HepG2 (cell line): ENCODE results near the gene PTPN18. TPM values are rescaled to one million over a fixed set of nuclear protein-coding genes. Genes with fewer than 3 reads are reported as not detected.

ENCODE experiments used
- AGO2 ChIP-seq: fragments of 200-400 bp; formaldehyde crosslinking; optimal IDR thresholded peaks from 2 replicates; pipeline ENCODE3; 2017; ENCODE audit warnings: mild to moderate bottlenecking, low read depth, low read length, moderate library complexity
- ARID4A ChIP-seq: sonication (generic); formaldehyde crosslinking; IDR thresholded peaks from 2 replicates; pipeline ENCODE4 v1.5.0; 2020; ENCODE audit warnings: mild to moderate bottlenecking, missing genetic modification reagents, borderline replicate concordance
- BHLHE40 ChIP-seq: IDR thresholded peaks from 2 replicates; pipeline ENCODE4 v1.6.1; 2011; ENCODE audit warnings: low read length, improper control_type of control experiment
- CEBPB ChIP-seq: IDR thresholded peaks from 2 replicates; pipeline ENCODE4 v1.6.1; 2011; ENCODE audit warnings: low read depth, low read length, improper control_type of control experiment, borderline replicate concordance
- MLX ChIP-seq: IDR thresholded peaks from 2 replicates; pipeline ENCODE4 v1.6.1; 2016
- NCOA5 ChIP-seq: sonication (generic); formaldehyde crosslinking; IDR thresholded peaks from 2 replicates; pipeline ENCODE4 v1.4.0; 2020; ENCODE audit warnings: missing genetic modification reagents
- NFE2L2 ChIP-seq: fragments of 150-350 bp; IDR thresholded peaks from 2 replicates; pipeline ENCODE4 v1.6.1; 2014; ENCODE audit warnings: low read length
- NR1H2 ChIP-seq: sonication (generic); formaldehyde crosslinking; IDR thresholded peaks from 2 replicates; pipeline ENCODE4 v1.8.1; 2022; ENCODE audit warnings: low read depth, missing genetic modification reagents, borderline replicate concordance
- PHF5A ChIP-seq: IDR thresholded peaks from one replicate; pipeline ENCODE4 v1.6.1; 2018; ENCODE audit warnings: low read depth, missing genetic modification reagents; ENCODE audit not compliant: unreplicated experiment
- SIN3A ChIP-seq: IDR thresholded peaks from 2 replicates; pipeline ENCODE4 v1.6.1; 2011; ENCODE audit warnings: low read depth, mild to moderate bottlenecking, control low read depth, low read length, borderline replicate concordance
- SMAD1 ChIP-seq: sonication (generic); formaldehyde crosslinking; IDR thresholded peaks from 2 replicates; pipeline ENCODE4 v1.4.0; 2020; ENCODE audit warnings: missing genetic modification reagents, low read depth, mild to moderate bottlenecking, borderline replicate concordance
- SMYD3 ChIP-seq: sonication (generic); formaldehyde crosslinking; IDR thresholded peaks from 2 replicates; pipeline ENCODE4 v1.8.1; 2023; ENCODE audit warnings: mild to moderate bottlenecking, missing genetic modification reagents
- SSRP1 ChIP-seq: IDR thresholded peaks from 2 replicates; pipeline ENCODE4 v1.6.1; 2016; ENCODE audit warnings: control low read depth
- STAG1 ChIP-seq: sonication (generic); formaldehyde crosslinking; IDR thresholded peaks from 2 replicates; pipeline ENCODE4 v1.4.0; 2020; ENCODE audit warnings: missing genetic modification reagents
- ZNF124 ChIP-seq: sonication (generic); formaldehyde crosslinking; IDR thresholded peaks from 2 replicates; pipeline ENCODE4 v1.4.0; 2020; ENCODE audit warnings: missing genetic modification reagents
- ZNF234 ChIP-seq: sonication (generic); formaldehyde crosslinking; conservative IDR thresholded peaks from 2 replicates; pipeline ENCODE4 v1.5.1; 2020; ENCODE audit warnings: mild to moderate bottlenecking, missing genetic modification reagents
- ZNF510 ChIP-seq: sonication (generic); formaldehyde crosslinking; IDR thresholded peaks from 2 replicates; pipeline ENCODE4 v1.4.0; 2020; ENCODE audit warnings: low read depth, mild to moderate bottlenecking, missing genetic modification reagents
- ZNF766 ChIP-seq: sonication (generic); formaldehyde crosslinking; IDR thresholded peaks from 2 replicates; pipeline ENCODE4 v1.5.0; 2020; ENCODE audit warnings: missing genetic modification reagents, borderline replicate concordance
- polyA plus RNA-seq, 8 experiments: library from polyadenylated mRNA; depleted of rRNA in 3 of 8; stranded (reverse) in 7 of 8; unstranded in 1 of 8; fragments of >200 nt; fragmentation: Illumina TruSeq in 4 of 8; extraction: Trizol in 4 of 8; gene quantifications; 2 replicates each; pipeline versions ENCODE4 v1.2.1 to v1.2.3, GENCODE V29; 2011 to 2016; ENCODE audit warnings: low read depth in 4 of 8, missing spikeins in 1 of 8, mixed read lengths in 1 of 8; ENCODE audit not compliant: insufficient read depth in 1 of 8
- total RNA-seq, 5 experiments: library from RNA; depleted of rRNA; stranded (reverse); fragments of >200 nt; fragmentation: Illumina TruSeq; extraction: Trizol; gene quantifications; 2 replicates each; pipeline ENCODE4 v1.2.3, GENCODE V29; 2016; ENCODE audit warnings: low read depth in 1 of 5
- TF ChIP-seq, protein P1 (sequence below): sonication (generic); formaldehyde crosslinking; IDR thresholded peaks from 2 replicates; pipeline ENCODE4 v1.5.0; 2020; ENCODE audit warnings: missing genetic modification reagents
- TF ChIP-seq, protein P2 (sequence below): sonication (generic); formaldehyde crosslinking; IDR thresholded peaks from 2 replicates; pipeline ENCODE4 v1.5.0; 2020; ENCODE audit warnings: missing genetic modification reagents, mild to moderate bottlenecking, borderline replicate concordance
- TF ChIP-seq, protein P3 (sequence below): sonication (generic); formaldehyde crosslinking; conservative IDR thresholded peaks from 2 replicates; pipeline ENCODE4 v1.4.0; 2020; ENCODE audit warnings: missing genetic modification reagents

Gene PTPN18
- total and polyA plus RNA-seq, 2 of the 13 experiments (the other 11 are each of a cell fraction or from before 2014, with no cell fraction given) = 14.8 to 39.6 TPM

GRCh38 chr2:130342533-130343275, 13.2 kb upstream of the PTPN18 start, which contains the start of gene IMP4 (continued):
- 0 out of 2 replicates have a peak, but pooled peaks have one; percentile 32 for TF ChIP-seq ZNF124 (CRISPR knock-in tag)
- TF ChIP-seq ARID4A (CRISPR knock-in tag) = peak; percentile 97
- peak; percentile 90 for TF ChIP-seq ZNF510 (CRISPR knock-in tag)
- TF ChIP-seq NCOA5 (CRISPR knock-in tag) = no peak
- no peak; the same call in 1 of the 2 replicates for TF ChIP-seq ZNF766
- TF ChIP-seq SIN3A = peak; percentile 98
- TF ChIP-seq BHLHE40 = peak; percentile 86
- no peak for TF ChIP-seq NFE2L2
- no peak; the same call in 1 of the 2 replicates for TF ChIP-seq MLX
- no peak for TF ChIP-seq SSRP1
- peak; percentile 30; the same call in 1 of the 2 replicates for TF ChIP-seq STAG1 (CRISPR knock-in tag)
- no peak for TF ChIP-seq NR1H2 (CRISPR knock-in tag)
- TF ChIP-seq, protein P1, sequence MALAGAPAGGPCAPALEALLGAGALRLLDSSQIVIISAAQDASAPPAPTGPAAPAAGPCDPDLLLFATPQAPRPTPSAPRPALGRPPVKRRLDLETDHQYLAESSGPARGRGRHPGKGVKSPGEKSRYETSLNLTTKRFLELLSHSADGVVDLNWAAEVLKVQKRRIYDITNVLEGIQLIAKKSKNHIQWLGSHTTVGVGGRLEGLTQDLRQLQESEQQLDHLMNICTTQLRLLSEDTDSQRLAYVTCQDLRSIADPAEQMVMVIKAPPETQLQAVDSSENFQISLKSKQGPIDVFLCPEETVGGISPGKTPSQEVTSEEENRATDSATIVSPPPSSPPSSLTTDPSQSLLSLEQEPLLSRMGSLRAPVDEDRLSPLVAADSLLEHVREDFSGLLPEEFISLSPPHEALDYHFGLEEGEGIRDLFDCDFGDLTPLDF (CRISPR knock-in tag) = peak; percentile 16
- TF ChIP-seq, protein P2, sequence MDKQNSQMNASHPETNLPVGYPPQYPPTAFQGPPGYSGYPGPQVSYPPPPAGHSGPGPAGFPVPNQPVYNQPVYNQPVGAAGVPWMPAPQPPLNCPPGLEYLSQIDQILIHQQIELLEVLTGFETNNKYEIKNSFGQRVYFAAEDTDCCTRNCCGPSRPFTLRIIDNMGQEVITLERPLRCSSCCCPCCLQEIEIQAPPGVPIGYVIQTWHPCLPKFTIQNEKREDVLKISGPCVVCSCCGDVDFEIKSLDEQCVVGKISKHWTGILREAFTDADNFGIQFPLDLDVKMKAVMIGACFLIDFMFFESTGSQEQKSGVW = no peak
- TF ChIP-seq PHF5A = no peak
- no peak; the same call in 1 of the 2 replicates for TF ChIP-seq ZNF234
- TF ChIP-seq, protein P3, sequence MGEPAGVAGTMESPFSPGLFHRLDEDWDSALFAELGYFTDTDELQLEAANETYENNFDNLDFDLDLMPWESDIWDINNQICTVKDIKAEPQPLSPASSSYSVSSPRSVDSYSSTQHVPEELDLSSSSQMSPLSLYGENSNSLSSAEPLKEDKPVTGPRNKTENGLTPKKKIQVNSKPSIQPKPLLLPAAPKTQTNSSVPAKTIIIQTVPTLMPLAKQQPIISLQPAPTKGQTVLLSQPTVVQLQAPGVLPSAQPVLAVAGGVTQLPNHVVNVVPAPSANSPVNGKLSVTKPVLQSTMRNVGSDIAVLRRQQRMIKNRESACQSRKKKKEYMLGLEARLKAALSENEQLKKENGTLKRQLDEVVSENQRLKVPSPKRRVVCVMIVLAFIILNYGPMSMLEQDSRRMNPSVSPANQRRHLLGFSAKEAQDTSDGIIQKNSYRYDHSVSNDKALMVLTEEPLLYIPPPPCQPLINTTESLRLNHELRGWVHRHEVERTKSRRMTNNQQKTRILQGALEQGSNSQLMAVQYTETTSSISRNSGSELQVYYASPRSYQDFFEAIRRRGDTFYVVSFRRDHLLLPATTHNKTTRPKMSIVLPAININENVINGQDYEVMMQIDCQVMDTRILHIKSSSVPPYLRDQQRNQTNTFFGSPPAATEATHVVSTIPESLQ (CRISPR knock-in tag) = 0 out of 2 replicates have a peak, but pooled peaks have one; percentile 8
- TF ChIP-seq AGO2 = peak; percentile 84
- TF ChIP-seq SMAD1 = peak; percentile 79; the same call in 1 of the 2 replicates
- TF ChIP-seq CEBPB = no peak
- peak; percentile 85 for TF ChIP-seq SMYD3 (CRISPR knock-in tag)
